K562 (cell line): ENCODE results near the gene BCAS2. TPM values are rescaled to one million over a fixed set of nuclear protein-coding genes. Genes with fewer than 3 reads are reported as not detected.

Experiments used
- ATAC-seq: fragments of 200-7000 bp; cut with Tn5 transposase; 3 replicates; pipeline ENCODE4 v1.9.1; 2020; ENCODE audit warnings: moderate library complexity
- BruUV-seq: library from RNA; stranded (reverse); fragments of 400-500 nt; replicated peaks from 2 replicates; lab custom pipeline; 2021; lab: Mats Ljungman, UMichigan
- CTCF ChIA-PET: fragments of 300-600 bp; formaldehyde crosslinking; extraction: SDS; loops from one replicate; lab custom pipeline; 2021; ENCODE audit warnings: low intra/inter-chr PET ratio; lab: Yijun Ruan, JAX
- POLR2A ChIA-PET: fragments of 300-600, 350-650 bp; sonication (Branson Sonifier 250); formaldehyde crosslinking; extraction: SDS; loops from one replicate; lab custom pipeline; 2021; ENCODE audit warnings: antibody characterized with exemption, inconsistent platforms; lab: Yijun Ruan, JAX
- DNase-seq, 4 experiments: peaks; one replicate each; pipeline versions ENCODE4 v3.0.0 to v3.0.0-alpha.2; 2011 to 2018; ENCODE audit warnings: low spot score in 3 of 4, mixed read lengths in 3 of 4; ENCODE audit errors: extremely low read depth in 1 of 4
- FAIRE-seq: peaks from 2 replicates; lab custom pipeline; 2011; peaks lifted over from hg19 to GRCh38; lab: Jason Lieb, UNC
- H2AFZ ChIP-seq: 2 replicates; pipeline ENCODE4 v1.6.0; 2011; ENCODE audit warnings: low read depth, low read length, control low read depth, inconsistent platforms
- H3K27ac ChIP-seq: fragments of 200-600 bp; 3 replicates; pipeline ENCODE4 v1.8.0; 2011; ENCODE audit warnings: low read depth, mild to moderate bottlenecking, control low read depth, inconsistent platforms, low read length, moderate library complexity, mixed read lengths; ENCODE audit errors: extremely low read depth
- H3K27me3 ChIP-seq, 2 experiments: fragments of 300-600 bp in 1 of 2; 2 replicates in 1 of 2; 3 replicates in 1 of 2; pipeline versions ENCODE4 v1.6.0 to v1.8.0; 2011; ENCODE audit warnings: inconsistent platforms in 2 of 2, low read length in 2 of 2, mild to moderate bottlenecking in 1 of 2, mixed read lengths in 1 of 2, moderate library complexity in 1 of 2; ENCODE audit not compliant: control insufficient read depth in 2 of 2, insufficient read depth in 2 of 2
- H3K36me3 ChIP-seq: fragments of 300-600 bp; 3 replicates; pipeline ENCODE4 v1.8.0; 2011; ENCODE audit warnings: mild to moderate bottlenecking, low read length, inconsistent platforms; ENCODE audit not compliant: control insufficient read depth, insufficient read depth
- H3K4me1 ChIP-seq, 2 experiments: fragments of 200-600 bp in 1 of 2; replicated peaks in 1 of 2; 2 replicates in 1 of 2; 3 replicates in 1 of 2; pipeline versions ENCODE4 v1.5.1 to v1.8.0; 2011; ENCODE audit warnings: inconsistent platforms in 2 of 2, low read length in 2 of 2, mild to moderate bottlenecking in 1 of 2, mixed read lengths in 1 of 2, moderate library complexity in 1 of 2; ENCODE audit not compliant: control insufficient read depth in 2 of 2, insufficient read depth in 2 of 2
- H3K4me2 ChIP-seq: 2 replicates; pipeline ENCODE4 v1.6.1; 2011; ENCODE audit warnings: low read length, control low read depth, inconsistent platforms, mixed read lengths; ENCODE audit not compliant: insufficient read depth
- H3K4me3 ChIP-seq: fragments of 200-600 bp; sonication (generic), shearing (Covaris generic); 2 replicates; pipeline ENCODE4 v1.5.1; 2016; ENCODE audit warnings: control low read depth, inconsistent platforms
- H3K79me2 ChIP-seq: fragments of 200-600 bp; 3 replicates; pipeline ENCODE4 v1.8.0; 2011; ENCODE audit warnings: low read length, inconsistent platforms; ENCODE audit not compliant: control insufficient read depth, insufficient read depth
- H3K9ac ChIP-seq, 2 experiments: 2 replicates each; pipeline versions ENCODE4 v1.6.0 to v1.6.1; 2011; ENCODE audit warnings: low read depth in 2 of 2, low read length in 2 of 2, control low read depth in 1 of 2, inconsistent platforms in 1 of 2, mild to moderate bottlenecking in 1 of 2, mixed read lengths in 1 of 2; ENCODE audit not compliant: insufficient read depth in 1 of 2
- H3K9me1 ChIP-seq: one replicate; pipeline ENCODE4 v1.6.0; 2011; ENCODE audit warnings: inconsistent platforms, mild to moderate bottlenecking, low read length, moderate library complexity; ENCODE audit not compliant: control insufficient read depth, insufficient read depth
- H3K9me3 ChIP-seq: replicated peaks from 2 replicates; pipeline ENCODE4 v1.5.1; 2011; ENCODE audit warnings: low read depth, low read length, inconsistent platforms; ENCODE audit not compliant: control insufficient read depth, insufficient read depth
- H4K20me1 ChIP-seq: replicated peaks from 2 replicates; pipeline ENCODE4 v1.6.1; 2011; ENCODE audit warnings: low read length, inconsistent platforms, mixed read lengths; ENCODE audit not compliant: control insufficient read depth, insufficient read depth
- ARID1B ChIP-seq: fragments of 450-650 bp; IDR thresholded peaks from 2 replicates; pipeline ENCODE4 v1.6.1; 2016; ENCODE audit warnings: antibody characterized with exemption, mild to moderate bottlenecking, inconsistent platforms
- CTBP1 ChIP-seq: fragments of 450-650 bp; IDR thresholded peaks from 2 replicates; pipeline ENCODE4 v1.6.1; 2016; ENCODE audit warnings: borderline replicate concordance
- DPF2 ChIP-seq: fragments of 450-650 bp; IDR thresholded peaks from 2 replicates; pipeline ENCODE4 v1.6.1; 2016
- FOS ChIP-seq: IDR thresholded peaks from 3 replicates; pipeline ENCODE4 v1.6.1; 2011; ENCODE audit not compliant: insufficient read length; ENCODE audit errors: extremely low read depth
- FOSL1 ChIP-seq: fragments of 200-800 bp; sonication (Bioruptor generic); conservative IDR thresholded peaks from 2 replicates; pipeline ENCODE4 v1.6.1; 2016; ENCODE audit warnings: missing genetic modification characterization, missing compliant biosample characterization
- HEY1 ChIP-seq: fragments of 250-450 bp; sonication (Bioruptor Pico); IDR thresholded peaks from 2 replicates; pipeline ENCODE4 v1.5.0; 2020; ENCODE audit warnings: mild to moderate bottlenecking, moderate library complexity, borderline replicate concordance
- JUN ChIP-seq, 2 experiments: sonication (generic) in 1 of 2; formaldehyde crosslinking in 1 of 2; IDR thresholded peaks; 2 replicates each; pipeline versions ENCODE4 v1.6.1 to v1.8.0; 2012 to 2022; ENCODE audit warnings: borderline replicate concordance in 2 of 2, mild to moderate bottlenecking in 2 of 2, improper control_type of control experiment in 1 of 2, low read depth in 1 of 2, low read length in 1 of 2, missing genetic modification reagents in 1 of 2
- JUND ChIP-seq, 2 experiments: IDR thresholded peaks; 2 replicates in 1 of 2; 3 replicates in 1 of 2; pipeline ENCODE4 v1.6.1; 2011; ENCODE audit warnings: borderline replicate concordance in 2 of 2, low read depth in 2 of 2, low read length in 2 of 2, improper control_type of control experiment in 1 of 2, missing biosample characterization in 1 of 2, missing genetic modification characterization in 1 of 2, missing genetic modification reagents in 1 of 2
- MEIS2 ChIP-seq: fragments of 450-650 bp; IDR thresholded peaks from 2 replicates; pipeline ENCODE4 v1.6.1; 2014; ENCODE audit warnings: mild to moderate bottlenecking; ENCODE audit not compliant: partially characterized antibody
- PURB ChIP-seq: sonication (generic); formaldehyde crosslinking; IDR thresholded peaks from 2 replicates; pipeline ENCODE4 v1.9.0; 2021; ENCODE audit warnings: low read depth, mild to moderate bottlenecking, missing genetic modification reagents
- SMARCA4 ChIP-seq: fragments of 450-650 bp; IDR thresholded peaks from 2 replicates; pipeline ENCODE4 v1.6.1; 2016
- YBX1 ChIP-seq: fragments of 450-650 bp; IDR thresholded peaks from 2 replicates; pipeline ENCODE4 v1.7.1; 2016; ENCODE audit warnings: mild to moderate bottlenecking
- YY1 ChIP-seq, 3 experiments: IDR thresholded peaks; 2 replicates each; pipeline ENCODE4 v1.6.1; 2011; ENCODE audit warnings: low read length in 2 of 3, mild to moderate bottlenecking in 2 of 3, moderate library complexity in 2 of 3, borderline replicate concordance in 1 of 3, control low read depth in 1 of 3, low read depth in 1 of 3; ENCODE audit not compliant: insufficient read depth in 3 of 3, insufficient replicate concordance in 2 of 3, control insufficient read depth in 1 of 3, insufficient read length in 1 of 3; ENCODE audit errors: extremely low read depth in 1 of 3
- ZEB2 ChIP-seq: fragments of 450-650 bp; IDR thresholded peaks from 2 replicates; pipeline ENCODE4 v1.6.1; 2016
- ZNF780A ChIP-seq: fragments of 250-450 bp; sonication (Bioruptor Pico); IDR thresholded peaks from 2 replicates; pipeline ENCODE4 v1.5.0; 2021; ENCODE audit warnings: mild to moderate bottlenecking
- WGBS: fragments of 100-300 bp; shearing (Covaris generic); methylation state at CpG from one replicate; pipeline ENCODE4 v1.1.6; 2016; ENCODE audit warnings: low coverage, mixed read lengths; ENCODE audit not compliant: insufficient coverage; ENCODE audit errors: missing lambda C conversion rate; 5-methylcytosine and 5-hydroxymethylcytosine counted together
- in situ Hi-C: fragments of 300-500 bp; cut with MboI; formaldehyde crosslinking; loops from 4 replicates; pipeline ENCODE4 v1.15.0; 2018; ENCODE audit warnings: inconsistent platforms, mixed read lengths
- intact Hi-C: fragments of 100-400 bp; cut with micrococcal nuclease; formaldehyde crosslinking; loops from 2 replicates; pipeline ENCODE4 v1.14.2; 2022
- polyA plus RNA-seq, 8 experiments: library from polyadenylated mRNA; depleted of rRNA in 4 of 8; stranded (reverse) in 5 of 8; unstranded in 3 of 8; fragments of >200 nt; fragmentation: Nextera tagmentation in 2 of 8; fragmentation: Illumina TruSeq in 1 of 8; extraction: Ambion mirVana in 2 of 8; extraction: Trizol in 1 of 8; gene quantifications; 2 replicates each; pipeline versions ENCODE4 v1.2.1 to v1.2.3, GENCODE V29; 2011 to 2014; ENCODE audit warnings: inconsistent platforms in 1 of 8, missing spikeins in 1 of 8
- total RNA-seq, 7 experiments: library from RNA; depleted of rRNA in 6 of 7; stranded (reverse); fragments of >200 nt in 6 of 7; fragmentation: Illumina TruSeq in 2 of 7; extraction: Trizol in 2 of 7; gene quantifications; 2 replicates each; pipeline versions ENCODE4 v1.2.1 to v1.2.3, GENCODE V29; 2011 to 2021; ENCODE audit warnings: low replicate concordance in 1 of 7
- TF ChIP-seq, protein P1 (sequence below), 2 experiments: fragments of 450-650 bp; IDR thresholded peaks; 2 replicates each; pipeline ENCODE4 v1.6.1; 2016
- TF ChIP-seq, protein P2 (sequence below): fragments of 450-650 bp; IDR thresholded peaks from 2 replicates; pipeline ENCODE4 v1.6.1; 2016
- TF ChIP-seq, protein P3 (sequence below), 2 experiments: fragments of 450-650 bp in 1 of 2; sonication (generic) in 1 of 2; formaldehyde crosslinking in 1 of 2; IDR thresholded peaks in 1 of 2; conservative IDR thresholded peaks in 1 of 2; 2 replicates each; pipeline versions ENCODE4 v1.6.1 to v1.8.1; 2016 to 2023; ENCODE audit warnings: mild to moderate bottlenecking in 2 of 2, moderate library complexity in 2 of 2, inconsistent platforms in 1 of 2, missing genetic modification reagents in 1 of 2

Gene BCAS2
- total and polyA plus RNA-seq, 9 of the 15 experiments (the other 6 are each of a cell fraction or from before 2014, with no cell fraction given) = 59.3 to 183 (median 81.1) TPM

DNA sequence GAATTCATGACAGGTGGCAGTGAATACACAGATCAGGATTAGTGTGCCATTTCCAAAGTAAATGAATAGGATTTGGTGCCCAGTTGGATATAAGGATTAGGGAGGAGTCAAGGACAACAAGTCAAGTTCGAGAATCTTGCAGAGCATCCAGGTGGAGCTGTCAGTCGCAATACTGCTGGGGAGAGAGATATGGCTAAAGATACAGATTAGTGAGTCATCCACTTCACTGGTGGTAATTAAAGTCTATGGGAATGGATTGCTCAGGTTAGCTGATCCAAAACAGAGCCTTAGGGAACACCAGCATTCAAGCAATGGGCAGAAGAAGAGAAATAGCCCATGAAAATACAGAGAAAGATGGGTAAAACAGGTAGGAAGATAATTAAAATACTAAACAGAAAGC lies 26.8 kb downstream of the BCAS2 start:
- intact Hi-C loops = no loop called here
- H3K4me2 ChIP-seq = no peak overlapping the region

More for the DNA sequence above, 26.8 kb downstream of the BCAS2 start:
- CTCF ChIA-PET = no interaction called here
- in situ Hi-C loops = no loop called here
- FAIRE-seq = no peak
- Histone ChIP-seq H3K9me3 (no peaks in the 10 kb centered on the region), H3K9me1 (no peaks in the 10 kb centered on the region), H3K79me2 (no peaks in the 10 kb centered on the region), H4K20me1 (no peaks in the 10 kb centered on the region), H3K27ac (no peak overlapping the region), H2AFZ (no peak overlapping the region), H3K4me1 (no peaks in the 10 kb centered on the region; a peak in 1 of 5 replicates), H3K36me3 (no peaks in the 10 kb centered on the region; the same call in 2 of the 3 replicates), H3K27me3 (no peaks in the 10 kb centered on the region), H3K9ac (no peak overlapping the region), H3K4me3 (no peak overlapping the region)
- peak in 2 of 4 experiments; percentile 17 to 35 for DNase-seq
- BruUV-seq = no TSS peak
- ATAC-seq = no peak
- POLR2A ChIA-PET = interaction anchor here (0.6 to 2.2 kb wide), 3 partner anchors 13 to 44 kb away, joined by 3 to 6 read pairs (median 5); partner anchors contain the start of gene TRIM33
- WGBS = 14% methylated on average over 2 of the region's 2 CpGs
- TF ChIP-seq MEIS2 = peak; percentile 25
- no peak for TF ChIP-seq ZNF780A (CRISPR knock-in tag)
- TF ChIP-seq, protein P1, sequence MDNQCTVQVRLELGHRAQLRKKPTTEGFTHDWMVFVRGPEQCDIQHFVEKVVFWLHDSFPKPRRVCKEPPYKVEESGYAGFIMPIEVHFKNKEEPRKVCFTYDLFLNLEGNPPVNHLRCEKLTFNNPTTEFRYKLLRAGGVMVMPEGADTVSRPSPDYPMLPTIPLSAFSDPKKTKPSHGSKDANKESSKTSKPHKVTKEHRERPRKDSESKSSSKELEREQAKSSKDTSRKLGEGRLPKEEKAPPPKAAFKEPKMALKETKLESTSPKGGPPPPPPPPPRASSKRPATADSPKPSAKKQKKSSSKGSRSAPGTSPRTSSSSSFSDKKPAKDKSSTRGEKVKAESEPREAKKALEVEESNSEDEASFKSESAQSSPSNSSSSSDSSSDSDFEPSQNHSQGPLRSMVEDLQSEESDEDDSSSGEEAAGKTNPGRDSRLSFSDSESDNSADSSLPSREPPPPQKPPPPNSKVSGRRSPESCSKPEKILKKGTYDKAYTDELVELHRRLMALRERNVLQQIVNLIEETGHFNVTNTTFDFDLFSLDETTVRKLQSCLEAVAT (IDR thresholded peaks at IDR 0.05) = 0 out of 4 replicates have a peak, but pooled peaks of 1 of the 2 experiments have one; percentile 34
- peak; percentile 61 for TF ChIP-seq FOSL1 (tag)
- TF ChIP-seq ZEB2 = 0 out of 2 replicates have a peak, but pooled peaks have one; percentile 48
- TF ChIP-seq DPF2 = 0 out of 2 replicates have a peak, but pooled peaks have one; percentile 25
- peak; percentile 81 for TF ChIP-seq JUND (IDR thresholded peaks at IDR 0.05; ENCODE audit: borderline replicate concordance, low read depth, low read length)
- TF ChIP-seq JUND (tag; IDR thresholded peaks at IDR 0.05; ENCODE audit: borderline replicate concordance, low read depth, low read length) = no peak; the same call in 2 of the 3 replicates
- 0 out of 2 replicates have a peak, but pooled peaks have one; percentile 27 for TF ChIP-seq JUN (IDR thresholded peaks at IDR 0.05; ENCODE audit: borderline replicate concordance, low read depth, low read length)
- no peak for TF ChIP-seq JUN (CRISPR knock-in tag; IDR thresholded peaks at IDR 0.05; ENCODE audit: borderline replicate concordance)
- peak; percentile 6 for TF ChIP-seq FOS
- TF ChIP-seq YBX1 = no peak
- peak; percentile 44; the same call in 1 of the 2 replicates for TF ChIP-seq ARID1B
- no peak for TF ChIP-seq YY1 (IDR thresholded peaks at IDR 0.05; ENCODE audit: borderline replicate concordance in 1 of 3, control insufficient read depth in 1 of 3, extremely low read depth in 1 of 3, insufficient read depth in 3 of 3, insufficient read length in 1 of 3, insufficient replicate concordance in 2 of 3, low read depth in 1 of 3, low read length in 2 of 3)
- TF ChIP-seq, protein P2, sequence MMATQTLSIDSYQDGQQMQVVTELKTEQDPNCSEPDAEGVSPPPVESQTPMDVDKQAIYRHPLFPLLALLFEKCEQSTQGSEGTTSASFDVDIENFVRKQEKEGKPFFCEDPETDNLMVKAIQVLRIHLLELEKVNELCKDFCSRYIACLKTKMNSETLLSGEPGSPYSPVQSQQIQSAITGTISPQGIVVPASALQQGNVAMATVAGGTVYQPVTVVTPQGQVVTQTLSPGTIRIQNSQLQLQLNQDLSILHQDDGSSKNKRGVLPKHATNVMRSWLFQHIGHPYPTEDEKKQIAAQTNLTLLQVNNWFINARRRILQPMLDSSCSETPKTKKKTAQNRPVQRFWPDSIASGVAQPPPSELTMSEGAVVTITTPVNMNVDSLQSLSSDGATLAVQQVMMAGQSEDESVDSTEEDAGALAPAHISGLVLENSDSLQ = peak; percentile 57
- peak; percentile 22; the same call in 1 of the 2 replicates for TF ChIP-seq SMARCA4
- peak; percentile 55; the same call in 1 of the 2 replicates for TF ChIP-seq CTBP1
- TF ChIP-seq, protein P3, sequence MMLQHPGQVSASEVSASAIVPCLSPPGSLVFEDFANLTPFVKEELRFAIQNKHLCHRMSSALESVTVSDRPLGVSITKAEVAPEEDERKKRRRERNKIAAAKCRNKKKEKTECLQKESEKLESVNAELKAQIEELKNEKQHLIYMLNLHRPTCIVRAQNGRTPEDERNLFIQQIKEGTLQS (IDR thresholded peaks at IDR 0.05) = peak; percentile 65; the same call in 1 of the 2 replicates
- TF ChIP-seq, protein P3 (CRISPR knock-in tag; conservative IDR thresholded peaks at IDR 0.05) = no peak
- TF ChIP-seq HEY1 (CRISPR knock-in tag) = no peak
- no peak for TF ChIP-seq PURB (CRISPR knock-in tag)
